HepG2 (cell line): ENCODE results near the gene KAZALD1. TPM values are rescaled to one million over a fixed set of nuclear protein-coding genes. Genes with fewer than 3 reads are reported as not detected.
A peak's percentile ranks its signal among the peaks of the same experiment; 100 is the strongest.

Experiments
- GABPB1 ChIP-seq: IDR thresholded peaks from 2 replicates; pipeline ENCODE4 v1.6.1; 2016; ENCODE audit warnings: mild to moderate bottlenecking, missing genetic modification reagents, moderate library complexity, missing compliant biosample characterization
- MIER3 ChIP-seq: IDR thresholded peaks from 2 replicates; pipeline ENCODE4 v1.6.1; 2016; ENCODE audit warnings: missing compliant biosample characterization, borderline replicate concordance
- MXI1 ChIP-seq: IDR thresholded peaks from 3 replicates; pipeline ENCODE4 v1.6.1; 2012; ENCODE audit warnings: low read depth, low read length, inconsistent platforms, borderline replicate concordance
- NRL ChIP-seq: sonication (generic); formaldehyde crosslinking; IDR thresholded peaks from 2 replicates; pipeline ENCODE4 v1.5.0; 2020; ENCODE audit warnings: missing genetic modification reagents, mild to moderate bottlenecking, moderate library complexity, borderline replicate concordance
- RBAK ChIP-seq: sonication (generic); formaldehyde crosslinking; IDR thresholded peaks from 2 replicates; pipeline ENCODE4 v1.5.1; 2020; ENCODE audit warnings: mild to moderate bottlenecking, missing genetic modification reagents
- SIN3A ChIP-seq: IDR thresholded peaks from 2 replicates; pipeline ENCODE4 v1.6.1; 2011; ENCODE audit warnings: low read depth, mild to moderate bottlenecking, control low read depth, low read length, borderline replicate concordance
- SMAD3 ChIP-seq: sonication (generic); formaldehyde crosslinking; IDR thresholded peaks from 2 replicates; pipeline ENCODE4 v1.4.0; 2020; ENCODE audit warnings: missing genetic modification reagents
- SRY ChIP-seq: sonication (generic); formaldehyde crosslinking; IDR thresholded peaks from 2 replicates; pipeline ENCODE4 v1.8.0; 2022; ENCODE audit warnings: mild to moderate bottlenecking, missing genetic modification reagents
- ZBTB38 ChIP-seq: sonication (generic); formaldehyde crosslinking; IDR thresholded peaks from 2 replicates; pipeline ENCODE4 v1.5.1; 2020; ENCODE audit warnings: mild to moderate bottlenecking, missing genetic modification reagents
- ZNF251 ChIP-seq: sonication (generic); formaldehyde crosslinking; IDR thresholded peaks from 2 replicates; pipeline ENCODE4 v1.9.0; 2021; ENCODE audit warnings: mild to moderate bottlenecking, missing genetic modification reagents
- ZNF382 ChIP-seq: sonication (generic); formaldehyde crosslinking; IDR thresholded peaks from 2 replicates; pipeline ENCODE4 v1.5.0; 2020; ENCODE audit warnings: missing genetic modification reagents, mild to moderate bottlenecking, borderline replicate concordance
- ZNF430 ChIP-seq: sonication (generic); formaldehyde crosslinking; IDR thresholded peaks from 2 replicates; pipeline ENCODE4 v1.9.0; 2021; ENCODE audit warnings: mild to moderate bottlenecking, missing genetic modification reagents
- ZNF563 ChIP-seq: sonication (generic); formaldehyde crosslinking; IDR thresholded peaks from 2 replicates; pipeline ENCODE4 v1.8.0; 2022; ENCODE audit warnings: mild to moderate bottlenecking, moderate library complexity, missing genetic modification reagents
- polyA plus RNA-seq, 8 experiments: library from polyadenylated mRNA; depleted of rRNA in 3 of 8; stranded (reverse) in 7 of 8; unstranded in 1 of 8; fragments of >200 nt; fragmentation: Illumina TruSeq in 4 of 8; extraction: Trizol in 4 of 8; gene quantifications; 2 replicates each; pipeline versions ENCODE4 v1.2.1 to v1.2.3, GENCODE V29; 2011 to 2016; ENCODE audit warnings: low read depth in 4 of 8, missing spikeins in 1 of 8, mixed read lengths in 1 of 8; ENCODE audit not compliant: insufficient read depth in 1 of 8
- total RNA-seq, 5 experiments: library from RNA; depleted of rRNA; stranded (reverse); fragments of >200 nt; fragmentation: Illumina TruSeq; extraction: Trizol; gene quantifications; 2 replicates each; pipeline ENCODE4 v1.2.3, GENCODE V29; 2016; ENCODE audit warnings: low read depth in 1 of 5
- TF ChIP-seq, protein P1 (sequence below): sonication (generic); formaldehyde crosslinking; conservative IDR thresholded peaks from 2 replicates; pipeline ENCODE4 v1.8.0; 2022; ENCODE audit warnings: mild to moderate bottlenecking, moderate library complexity, missing genetic modification reagents
- TF ChIP-seq, protein P2 (sequence below): sonication (generic); formaldehyde crosslinking; IDR thresholded peaks from 2 replicates; pipeline ENCODE4 v1.5.0; 2020; ENCODE audit warnings: mild to moderate bottlenecking, low read depth, missing genetic modification reagents, borderline replicate concordance
- TF ChIP-seq, protein P3 (sequence below): IDR thresholded peaks from 2 replicates; pipeline ENCODE4 v1.6.1; 2018; ENCODE audit warnings: missing genetic modification reagents
- TF ChIP-seq, protein P4 (sequence below): sonication (generic); formaldehyde crosslinking; IDR thresholded peaks from 2 replicates; pipeline ENCODE4 v1.5.0; 2020; ENCODE audit warnings: mild to moderate bottlenecking, missing genetic modification reagents
- TF ChIP-seq, protein P5 (sequence below): sonication (generic); formaldehyde crosslinking; IDR thresholded peaks from 2 replicates; pipeline ENCODE4 v1.5.0; 2020; ENCODE audit warnings: mild to moderate bottlenecking, missing genetic modification reagents
- TF ChIP-seq, protein P6 (sequence below): sonication (generic); formaldehyde crosslinking; IDR thresholded peaks from 2 replicates; pipeline ENCODE4 v1.5.0; 2020; ENCODE audit warnings: missing genetic modification reagents, mild to moderate bottlenecking, borderline replicate concordance

KAZALD1 gene
- total and polyA plus RNA-seq, 2 of the 13 experiments (the other 11 are each of a cell fraction or from before 2014, with no cell fraction given): 16.7 to 27.7 TPM

DNA sequence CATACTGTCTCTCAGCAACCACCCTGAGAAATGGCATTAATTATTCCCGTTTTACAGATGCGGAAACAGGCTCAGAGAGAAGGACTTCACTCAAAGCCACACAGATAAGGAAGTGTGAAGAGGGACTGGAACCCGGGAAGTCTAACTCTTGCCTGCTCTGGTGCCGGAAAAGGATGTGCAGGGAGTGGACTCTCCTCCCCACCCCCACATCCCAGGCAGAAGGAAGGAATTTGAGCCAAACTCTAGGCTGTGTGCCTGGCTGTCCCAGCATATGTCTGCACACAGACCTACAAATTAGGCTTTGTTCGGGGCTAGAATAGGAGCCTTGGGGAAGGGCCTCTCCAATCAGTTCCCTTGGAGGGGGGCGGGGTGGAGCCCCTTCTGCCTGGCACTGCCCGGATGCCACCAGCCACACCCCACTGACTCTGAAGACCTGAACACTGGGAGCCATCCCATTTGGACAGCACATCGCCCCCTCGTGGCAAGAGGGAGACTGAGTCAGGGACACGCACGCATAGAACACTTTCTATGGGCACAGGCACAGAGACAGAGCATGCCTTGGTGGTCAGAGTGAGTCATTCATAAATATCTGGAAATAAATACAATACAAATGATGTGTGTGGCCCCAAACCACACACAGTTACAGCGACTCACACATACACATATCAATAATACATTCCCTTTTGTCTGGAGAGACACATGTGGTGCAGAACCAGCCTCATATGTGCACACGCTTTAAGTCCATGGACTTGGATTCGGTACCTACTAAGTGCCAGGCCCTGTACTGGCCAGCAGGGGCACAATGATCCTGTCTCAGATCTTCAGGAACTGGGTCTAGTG, 49.0 kb upstream of the KAZALD1 start (continued):
- TF ChIP-seq, protein P1, sequence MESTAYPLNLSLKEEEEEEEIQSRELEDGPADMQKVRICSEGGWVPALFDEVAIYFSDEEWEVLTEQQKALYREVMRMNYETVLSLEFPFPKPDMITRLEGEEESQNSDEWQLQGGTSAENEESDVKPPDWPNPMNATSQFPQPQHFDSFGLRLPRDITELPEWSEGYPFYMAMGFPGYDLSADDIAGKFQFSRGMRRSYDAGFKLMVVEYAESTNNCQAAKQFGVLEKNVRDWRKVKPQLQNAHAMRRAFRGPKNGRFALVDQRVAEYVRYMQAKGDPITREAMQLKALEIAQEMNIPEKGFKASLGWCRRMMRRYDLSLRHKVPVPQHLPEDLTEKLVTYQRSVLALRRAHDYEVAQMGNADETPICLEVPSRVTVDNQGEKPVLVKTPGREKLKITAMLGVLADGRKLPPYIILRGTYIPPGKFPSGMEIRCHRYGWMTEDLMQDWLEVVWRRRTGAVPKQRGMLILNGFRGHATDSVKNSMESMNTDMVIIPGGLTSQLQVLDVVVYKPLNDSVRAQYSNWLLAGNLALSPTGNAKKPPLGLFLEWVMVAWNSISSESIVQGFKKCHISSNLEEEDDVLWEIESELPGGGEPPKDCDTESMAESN (CRISPR knock-in tag): 0 out of 2 replicates have a peak, but pooled peaks have one; percentile 23
- TF ChIP-seq NRL (CRISPR knock-in tag) (no peak), ZNF430 (CRISPR knock-in tag) (no peak), MXI1 (peak; percentile 39; the same call in 1 of the 3 replicates), MIER3 (CRISPR knock-in tag) (peak; percentile 14; the same call in 1 of the 2 replicates), SRY (CRISPR knock-in tag) (no peak), GABPB1 (no peak), ZBTB38 (CRISPR knock-in tag) (no peak), ZNF382 (CRISPR knock-in tag) (no peak), SMAD3 (CRISPR knock-in tag) (0 out of 2 replicates have a peak, but pooled peaks have one; percentile 19), SIN3A (0 out of 2 replicates have a peak, but pooled peaks have one; percentile 55), RBAK (CRISPR knock-in tag) (no peak), ZNF563 (CRISPR knock-in tag) (0 out of 2 replicates have a peak, but pooled peaks have one; percentile 51), ZNF251 (CRISPR knock-in tag) (no peak)
- TF ChIP-seq, protein P2, sequence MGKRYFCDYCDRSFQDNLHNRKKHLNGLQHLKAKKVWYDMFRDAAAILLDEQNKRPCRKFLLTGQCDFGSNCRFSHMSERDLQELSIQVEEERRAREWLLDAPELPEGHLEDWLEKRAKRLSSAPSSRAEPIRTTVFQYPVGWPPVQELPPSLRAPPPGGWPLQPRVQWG (CRISPR knock-in tag): no peak
- TF ChIP-seq, protein P3, sequence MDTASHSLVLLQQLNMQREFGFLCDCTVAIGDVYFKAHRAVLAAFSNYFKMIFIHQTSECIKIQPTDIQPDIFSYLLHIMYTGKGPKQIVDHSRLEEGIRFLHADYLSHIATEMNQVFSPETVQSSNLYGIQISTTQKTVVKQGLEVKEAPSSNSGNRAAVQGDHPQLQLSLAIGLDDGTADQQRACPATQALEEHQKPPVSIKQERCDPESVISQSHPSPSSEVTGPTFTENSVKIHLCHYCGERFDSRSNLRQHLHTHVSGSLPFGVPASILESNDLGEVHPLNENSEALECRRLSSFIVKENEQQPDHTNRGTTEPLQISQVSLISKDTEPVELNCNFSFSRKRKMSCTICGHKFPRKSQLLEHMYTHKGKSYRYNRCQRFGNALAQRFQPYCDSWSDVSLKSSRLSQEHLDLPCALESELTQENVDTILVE (CRISPR knock-in tag): no peak
- TF ChIP-seq, protein P4, sequence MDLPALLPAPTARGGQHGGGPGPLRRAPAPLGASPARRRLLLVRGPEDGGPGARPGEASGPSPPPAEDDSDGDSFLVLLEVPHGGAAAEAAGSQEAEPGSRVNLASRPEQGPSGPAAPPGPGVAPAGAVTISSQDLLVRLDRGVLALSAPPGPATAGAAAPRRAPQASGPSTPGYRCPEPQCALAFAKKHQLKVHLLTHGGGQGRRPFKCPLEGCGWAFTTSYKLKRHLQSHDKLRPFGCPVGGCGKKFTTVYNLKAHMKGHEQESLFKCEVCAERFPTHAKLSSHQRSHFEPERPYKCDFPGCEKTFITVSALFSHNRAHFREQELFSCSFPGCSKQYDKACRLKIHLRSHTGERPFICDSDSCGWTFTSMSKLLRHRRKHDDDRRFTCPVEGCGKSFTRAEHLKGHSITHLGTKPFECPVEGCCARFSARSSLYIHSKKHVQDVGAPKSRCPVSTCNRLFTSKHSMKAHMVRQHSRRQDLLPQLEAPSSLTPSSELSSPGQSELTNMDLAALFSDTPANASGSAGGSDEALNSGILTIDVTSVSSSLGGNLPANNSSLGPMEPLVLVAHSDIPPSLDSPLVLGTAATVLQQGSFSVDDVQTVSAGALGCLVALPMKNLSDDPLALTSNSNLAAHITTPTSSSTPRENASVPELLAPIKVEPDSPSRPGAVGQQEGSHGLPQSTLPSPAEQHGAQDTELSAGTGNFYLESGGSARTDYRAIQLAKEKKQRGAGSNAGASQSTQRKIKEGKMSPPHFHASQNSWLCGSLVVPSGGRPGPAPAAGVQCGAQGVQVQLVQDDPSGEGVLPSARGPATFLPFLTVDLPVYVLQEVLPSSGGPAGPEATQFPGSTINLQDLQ (CRISPR knock-in tag): no peak
- TF ChIP-seq, protein P5, sequence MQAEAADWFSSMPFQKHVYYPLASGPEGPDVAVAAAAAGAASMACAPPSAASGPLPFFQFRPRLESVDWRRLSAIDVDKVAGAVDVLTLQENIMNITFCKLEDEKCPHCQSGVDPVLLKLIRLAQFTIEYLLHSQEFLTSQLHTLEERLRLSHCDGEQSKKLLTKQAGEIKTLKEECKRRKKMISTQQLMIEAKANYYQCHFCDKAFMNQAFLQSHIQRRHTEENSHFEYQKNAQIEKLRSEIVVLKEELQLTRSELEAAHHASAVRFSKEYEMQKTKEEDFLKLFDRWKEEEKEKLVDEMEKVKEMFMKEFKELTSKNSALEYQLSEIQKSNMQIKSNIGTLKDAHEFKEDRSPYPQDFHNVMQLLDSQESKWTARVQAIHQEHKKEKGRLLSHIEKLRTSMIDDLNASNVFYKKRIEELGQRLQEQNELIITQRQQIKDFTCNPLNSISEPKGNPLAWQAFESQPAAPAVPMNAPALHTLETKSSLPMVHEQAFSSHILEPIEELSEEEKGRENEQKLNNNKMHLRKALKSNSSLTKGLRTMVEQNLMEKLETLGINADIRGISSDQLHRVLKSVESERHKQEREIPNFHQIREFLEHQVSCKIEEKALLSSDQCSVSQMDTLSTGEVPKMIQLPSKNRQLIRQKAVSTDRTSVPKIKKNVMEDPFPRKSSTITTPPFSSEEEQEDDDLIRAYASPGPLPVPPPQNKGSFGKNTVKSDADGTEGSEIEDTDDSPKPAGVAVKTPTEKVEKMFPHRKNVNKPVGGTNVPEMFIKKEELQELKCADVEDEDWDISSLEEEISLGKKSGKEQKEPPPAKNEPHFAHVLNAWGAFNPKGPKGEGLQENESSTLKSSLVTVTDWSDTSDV (CRISPR knock-in tag): no peak
- TF ChIP-seq, protein P6, sequence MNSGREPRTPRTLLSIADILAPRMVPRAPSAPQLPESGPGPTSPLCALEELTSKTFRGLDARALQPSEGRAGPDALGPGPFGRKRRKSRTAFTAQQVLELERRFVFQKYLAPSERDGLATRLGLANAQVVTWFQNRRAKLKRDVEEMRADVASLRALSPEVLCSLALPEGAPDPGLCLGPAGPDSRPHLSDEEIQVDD (CRISPR knock-in tag): no peak
